HCT116 (cell line): ENCODE results near the gene KCNN3. TPM values are rescaled to one million over a fixed set of nuclear protein-coding genes. Genes with fewer than 3 reads are reported as not detected.

ENCODE experiments used
- ATAC-seq: fragments of 200-7000 bp; cut with Tn5 transposase; 2 replicates; pipeline ENCODE4 v1.9.1; 2020; ENCODE audit warnings: mild to moderate bottlenecking, moderate library complexity
- BruUV-seq: library from RNA; stranded (reverse); fragments of 400-500 nt; replicated peaks from 2 replicates; lab custom pipeline; 2021; lab: Mats Ljungman, UMichigan
- CTCF ChIA-PET: fragments of 300-600 bp; sonication (Branson Sonifier 250); formaldehyde crosslinking; loops from one replicate; lab custom pipeline; 2021; ENCODE audit warnings: antibody characterized with exemption; lab: Charles Lee
- POLR2A ChIA-PET: fragments of 300-600, 350-600 bp; sonication (Branson Sonifier 250); formaldehyde crosslinking; loops from one replicate; lab custom pipeline; 2021; ENCODE audit warnings: antibody characterized with exemption; lab: Charles Lee
- RAD21 ChIA-PET, 2 experiments: fragments of 300-600 bp; sonication (Branson Sonifier 250); formaldehyde crosslinking; loops; one replicate each; lab custom pipeline; 2023; ENCODE audit warnings: low total read pairs in 2 of 2; ENCODE audit not compliant: uncharacterized antibody in 2 of 2, unreplicated experiment in 2 of 2, low non-redundant PET in 1 of 2; lab: Charles Lee
- DNase-seq: peaks from one replicate; pipeline ENCODE4 v3.0.0-alpha.2; 2010; ENCODE audit warnings: low read depth, low spot score
- H2AFZ ChIP-seq: fragments of 200-600 bp; shearing (Covaris generic), sonication (generic); 2 replicates; pipeline ENCODE4 v1.6.1; 2017; ENCODE audit warnings: low read depth, mixed run types, mixed read lengths, antibody characterized with exemption, low read length; ENCODE audit not compliant: poor library complexity, severe bottlenecking
- H3K27ac ChIP-seq: 2 replicates; pipeline ENCODE4 v1.5.1; 2012; ENCODE audit warnings: low read depth, low read length
- H3K27me3 ChIP-seq: fragments of 200-600 bp; sonication (generic); 2 replicates; pipeline ENCODE4 v1.6.1; 2016; ENCODE audit warnings: mixed run types, low read length, mixed read lengths; ENCODE audit not compliant: insufficient read depth
- H3K36me3 ChIP-seq, 2 experiments: fragments of 200-500 bp in 1 of 2; fragments of 200-600 bp in 1 of 2; sonication (Bioruptor generic) in 1 of 2; sonication (generic) in 1 of 2; 2 replicates each; pipeline versions ENCODE4 v1.5.1 to v1.6.1; 2014 to 2016; ENCODE audit warnings: low read length in 2 of 2, inconsistent platforms in 1 of 2, mixed read lengths in 1 of 2, mixed run types in 1 of 2; ENCODE audit not compliant: insufficient read depth in 2 of 2, control insufficient read depth in 1 of 2
- H3K4me1 ChIP-seq, 2 experiments: fragments of 200-600 bp in 1 of 2; sonication (generic) in 1 of 2; 2 replicates each; pipeline versions ENCODE4 v1.5.1 to v1.6.1; 2012 to 2017; ENCODE audit warnings: low read length in 2 of 2, inconsistent platforms in 1 of 2, mild to moderate bottlenecking in 1 of 2, mixed read lengths in 1 of 2, mixed run types in 1 of 2, moderate library complexity in 1 of 2; ENCODE audit not compliant: insufficient read depth in 2 of 2, control insufficient read depth in 1 of 2
- H3K4me2 ChIP-seq: fragments of 200-600 bp; sonication (generic); 2 replicates; pipeline ENCODE4 v1.6.1; 2017; ENCODE audit warnings: mixed run types, low read length, mixed read lengths
- H3K4me3 ChIP-seq, 2 experiments: fragments of 200-600 bp in 1 of 2; sonication (generic) in 1 of 2; replicated peaks in 1 of 2; 2 replicates each; pipeline ENCODE4 v1.5.1; 2011 to 2016; ENCODE audit warnings: low read length in 2 of 2, control low read depth in 1 of 2, low read depth in 1 of 2, mild to moderate bottlenecking in 1 of 2, mixed read lengths in 1 of 2, mixed run types in 1 of 2
- H3K79me2 ChIP-seq: fragments of 200-600 bp; sonication (generic); 2 replicates; pipeline ENCODE4 v1.6.1; 2017; ENCODE audit warnings: mild to moderate bottlenecking, mixed run types, low read length, moderate library complexity, mixed read lengths; ENCODE audit not compliant: insufficient read depth
- H3K9ac ChIP-seq: fragments of 200-600 bp; sonication (generic); 2 replicates; pipeline ENCODE4 v1.6.1; 2016; ENCODE audit warnings: low read length, mixed read lengths
- H3K9me2 ChIP-seq: fragments of 200-600 bp; sonication (generic), shearing (Covaris generic); 2 replicates; pipeline ENCODE4 v1.6.1; 2017; ENCODE audit warnings: mixed run types, mild to moderate bottlenecking, moderate library complexity; ENCODE audit not compliant: insufficient read depth
- H3K9me3 ChIP-seq, 2 experiments: fragments of 200-500 bp in 1 of 2; fragments of 200-600 bp in 1 of 2; sonication (Bioruptor generic) in 1 of 2; sonication (generic) in 1 of 2; 2 replicates each; pipeline ENCODE4 v1.6.1; 2014 to 2017; ENCODE audit warnings: low read length in 2 of 2, mixed read lengths in 2 of 2, inconsistent platforms in 1 of 2, low read depth in 1 of 2, mild to moderate bottlenecking in 1 of 2, mixed run types in 1 of 2, moderate library complexity in 1 of 2; ENCODE audit not compliant: control insufficient read depth in 1 of 2, insufficient read depth in 1 of 2
- H4K20me1 ChIP-seq: fragments of 200-600 bp; sonication (generic), shearing (Covaris generic); 2 replicates; pipeline ENCODE4 v1.6.1; 2017; ENCODE audit warnings: mixed run types, mild to moderate bottlenecking, moderate library complexity; ENCODE audit not compliant: insufficient read depth
- CBX3 ChIP-seq: IDR thresholded peaks from 2 replicates; pipeline ENCODE4 v1.6.1; 2012; ENCODE audit warnings: low read depth
- CEBPB ChIP-seq: IDR thresholded peaks from 2 replicates; pipeline ENCODE4 v1.6.1; 2012; ENCODE audit warnings: low read depth
- ELF1 ChIP-seq: IDR thresholded peaks from 2 replicates; pipeline ENCODE4 v1.6.1; 2012; ENCODE audit warnings: low read depth, borderline replicate concordance
- JUND ChIP-seq: IDR thresholded peaks from 2 replicates; pipeline ENCODE4 v1.6.1; 2012
- POLR2A ChIP-seq: IDR thresholded peaks from 2 replicates; pipeline ENCODE4 v1.7.0; 2011; ENCODE audit warnings: borderline replicate concordance; ENCODE audit not compliant: insufficient read depth, insufficient read length; ENCODE audit errors: extremely low read depth
- POLR2AphosphoS5 ChIP-seq: IDR thresholded peaks from 2 replicates; pipeline ENCODE4 v1.6.1; 2011; ENCODE audit warnings: mild to moderate bottlenecking, low read depth, low read length, moderate library complexity
- RAD21 ChIP-seq: IDR thresholded peaks from 2 replicates; pipeline ENCODE4 v1.6.1; 2012; ENCODE audit warnings: low read depth, mild to moderate bottlenecking
- SIN3A ChIP-seq: IDR thresholded peaks from 2 replicates; pipeline ENCODE4 v1.6.1; 2012; ENCODE audit warnings: low read depth
- SP1 ChIP-seq: IDR thresholded peaks from 2 replicates; pipeline ENCODE4 v1.6.1; 2012; ENCODE audit warnings: low read depth
- SRF ChIP-seq: IDR thresholded peaks from 2 replicates; pipeline ENCODE4 v1.6.1; 2012; ENCODE audit warnings: low read depth
- TCF7L2 ChIP-seq: IDR thresholded peaks from 2 replicates; pipeline ENCODE4 v1.7.0; 2011; ENCODE audit warnings: borderline replicate concordance, inconsistent platforms; ENCODE audit not compliant: insufficient read depth, insufficient read length; ENCODE audit errors: extremely low read depth
- YY1 ChIP-seq: IDR thresholded peaks from 2 replicates; pipeline ENCODE4 v1.6.1; 2011; ENCODE audit warnings: low read length, low read depth, moderate library complexity, mild to moderate bottlenecking; ENCODE audit not compliant: insufficient replicate concordance; ENCODE audit errors: extremely low read depth
- ZFX ChIP-seq: fragments of 450-650 bp; IDR thresholded peaks from 2 replicates; pipeline ENCODE4 v1.6.1; 2017
- ZNF274 ChIP-seq: fragments of 200-500 bp; sonication (Bioruptor generic); IDR thresholded peaks from 2 replicates; pipeline ENCODE4 v1.6.1; 2014; ENCODE audit warnings: mild to moderate bottlenecking, low read depth, low read length, inconsistent platforms
- intact Hi-C: fragments of 100-400 bp; cut with micrococcal nuclease; formaldehyde crosslinking; loops from 2 replicates; pipeline ENCODE4 v1.10.0; 2022
- total RNA-seq: library from RNA; stranded (reverse); gene quantifications from one replicate; pipeline ENCODE4 v1.2.1, GENCODE V29; 2021; ENCODE audit not compliant: unreplicated experiment
- TF ChIP-seq, protein P1 (sequence below): IDR thresholded peaks from 2 replicates; pipeline ENCODE4 v1.6.1; 2012; ENCODE audit warnings: low read depth
- TF ChIP-seq, protein P2 (sequence below), 3 experiments: fragments of 200-600 bp in 1 of 3; sonication (generic) in 1 of 3; IDR thresholded peaks in 2 of 3; conservative IDR thresholded peaks in 1 of 3; 2 replicates each; pipeline ENCODE4 v1.5.1; 2012 to 2017; ENCODE audit warnings: low read depth in 2 of 3, low read length in 2 of 3, antibody characterized with exemption in 1 of 3, borderline replicate concordance in 1 of 3, control low read depth in 1 of 3, mild to moderate bottlenecking in 1 of 3, mixed read lengths in 1 of 3, mixed run types in 1 of 3, moderate library complexity in 1 of 3; ENCODE audit not compliant: insufficient read depth in 1 of 3

Gene KCNN3
- total RNA-seq, 1 experiment from 2014 or later = 1.1 TPM

DNA sequence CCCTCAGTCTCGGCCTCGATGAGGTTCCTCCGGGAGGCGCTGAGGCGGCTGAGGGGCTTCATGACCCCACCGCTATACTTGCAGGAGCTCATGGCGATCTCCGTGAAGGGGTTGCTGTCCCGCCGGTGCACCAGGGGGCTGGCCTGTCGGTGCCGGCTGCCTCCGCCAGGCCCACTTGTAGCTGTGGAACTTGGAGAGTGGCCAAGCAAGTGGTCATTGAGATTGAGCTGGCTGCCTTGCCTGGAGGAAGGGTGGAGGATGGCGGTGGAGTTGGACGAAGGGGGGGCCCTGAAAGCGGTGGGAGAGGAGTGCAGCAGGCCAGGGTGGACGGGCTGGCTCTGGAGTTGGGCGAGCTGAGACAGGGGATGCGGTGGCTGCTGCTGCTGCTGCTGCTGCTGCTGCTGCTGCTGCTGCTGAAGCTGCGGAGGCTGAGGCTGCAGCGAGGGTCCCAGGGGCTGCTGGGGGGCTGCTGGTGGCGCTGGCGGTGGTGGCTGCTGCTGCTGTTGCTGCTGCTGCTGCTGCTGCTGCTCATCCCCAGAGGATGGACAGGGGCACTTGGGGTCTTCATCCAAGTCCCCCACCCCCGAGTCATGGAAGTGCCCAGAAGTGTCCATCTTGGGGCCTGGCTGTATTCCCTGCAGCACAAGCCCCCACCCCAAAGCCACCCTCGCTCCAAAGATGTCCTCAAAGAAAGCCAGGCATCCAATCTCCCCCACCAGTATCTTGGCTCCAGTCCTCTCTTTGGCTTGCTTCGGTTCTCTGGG lies 548 bp downstream of the KCNN3 start:
- Histone ChIP-seq H3K27ac (no peak overlapping the region), H3K9ac (no peak overlapping the region; the same call in 1 of the 2 replicates), H4K20me1 (no peaks in the 10 kb centered on the region), H3K4me2 (peak overlapping the region; percentile 96), H3K9me2 (no peaks in the 10 kb centered on the region), H3K4me1 (peaks cover 0 to 11% of the 10 kb centered on the region in 2 experiments; a peak in 3 of 4 replicates), H3K4me3 (peak overlapping the region; percentile 36 to 58), H3K36me3 (no peaks in the 10 kb centered on the region), H2AFZ (no peak overlapping the region), H3K9me3 (no peaks in the 10 kb centered on the region), H3K79me2 (no peaks in the 10 kb centered on the region), H3K27me3 (peaks cover 4% of the 10 kb centered on the region; the same call in 1 of the 2 replicates)
- RAD21 ChIA-PET = no interaction called here
- CTCF ChIA-PET = interaction anchor here (0.9 to 1.9 kb wide), 6 partner anchors 9 to 390 kb away, joined by 3 to 14 read pairs (median 5); partner anchors contain the start of gene PMVK
- TF ChIP-seq ZFX (no peak), SRF (no peak), JUND (no peak), YY1 (no peak), SIN3A (no peak), CEBPB (no peak), POLR2AphosphoS5 (no peak), SP1 (no peak), TCF7L2 (no peak), RAD21 (no peak), CBX3 (no peak), ELF1 (no peak), ZNF274 (no peak), POLR2A (no peak)
- TF ChIP-seq, protein P1, sequence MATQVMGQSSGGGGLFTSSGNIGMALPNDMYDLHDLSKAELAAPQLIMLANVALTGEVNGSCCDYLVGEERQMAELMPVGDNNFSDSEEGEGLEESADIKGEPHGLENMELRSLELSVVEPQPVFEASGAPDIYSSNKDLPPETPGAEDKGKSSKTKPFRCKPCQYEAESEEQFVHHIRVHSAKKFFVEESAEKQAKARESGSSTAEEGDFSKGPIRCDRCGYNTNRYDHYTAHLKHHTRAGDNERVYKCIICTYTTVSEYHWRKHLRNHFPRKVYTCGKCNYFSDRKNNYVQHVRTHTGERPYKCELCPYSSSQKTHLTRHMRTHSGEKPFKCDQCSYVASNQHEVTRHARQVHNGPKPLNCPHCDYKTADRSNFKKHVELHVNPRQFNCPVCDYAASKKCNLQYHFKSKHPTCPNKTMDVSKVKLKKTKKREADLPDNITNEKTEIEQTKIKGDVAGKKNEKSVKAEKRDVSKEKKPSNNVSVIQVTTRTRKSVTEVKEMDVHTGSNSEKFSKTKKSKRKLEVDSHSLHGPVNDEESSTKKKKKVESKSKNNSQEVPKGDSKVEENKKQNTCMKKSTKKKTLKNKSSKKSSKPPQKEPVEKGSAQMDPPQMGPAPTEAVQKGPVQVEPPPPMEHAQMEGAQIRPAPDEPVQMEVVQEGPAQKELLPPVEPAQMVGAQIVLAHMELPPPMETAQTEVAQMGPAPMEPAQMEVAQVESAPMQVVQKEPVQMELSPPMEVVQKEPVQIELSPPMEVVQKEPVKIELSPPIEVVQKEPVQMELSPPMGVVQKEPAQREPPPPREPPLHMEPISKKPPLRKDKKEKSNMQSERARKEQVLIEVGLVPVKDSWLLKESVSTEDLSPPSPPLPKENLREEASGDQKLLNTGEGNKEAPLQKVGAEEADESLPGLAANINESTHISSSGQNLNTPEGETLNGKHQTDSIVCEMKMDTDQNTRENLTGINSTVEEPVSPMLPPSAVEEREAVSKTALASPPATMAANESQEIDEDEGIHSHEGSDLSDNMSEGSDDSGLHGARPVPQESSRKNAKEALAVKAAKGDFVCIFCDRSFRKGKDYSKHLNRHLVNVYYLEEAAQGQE = no peak
- TF ChIP-seq, protein P2, sequence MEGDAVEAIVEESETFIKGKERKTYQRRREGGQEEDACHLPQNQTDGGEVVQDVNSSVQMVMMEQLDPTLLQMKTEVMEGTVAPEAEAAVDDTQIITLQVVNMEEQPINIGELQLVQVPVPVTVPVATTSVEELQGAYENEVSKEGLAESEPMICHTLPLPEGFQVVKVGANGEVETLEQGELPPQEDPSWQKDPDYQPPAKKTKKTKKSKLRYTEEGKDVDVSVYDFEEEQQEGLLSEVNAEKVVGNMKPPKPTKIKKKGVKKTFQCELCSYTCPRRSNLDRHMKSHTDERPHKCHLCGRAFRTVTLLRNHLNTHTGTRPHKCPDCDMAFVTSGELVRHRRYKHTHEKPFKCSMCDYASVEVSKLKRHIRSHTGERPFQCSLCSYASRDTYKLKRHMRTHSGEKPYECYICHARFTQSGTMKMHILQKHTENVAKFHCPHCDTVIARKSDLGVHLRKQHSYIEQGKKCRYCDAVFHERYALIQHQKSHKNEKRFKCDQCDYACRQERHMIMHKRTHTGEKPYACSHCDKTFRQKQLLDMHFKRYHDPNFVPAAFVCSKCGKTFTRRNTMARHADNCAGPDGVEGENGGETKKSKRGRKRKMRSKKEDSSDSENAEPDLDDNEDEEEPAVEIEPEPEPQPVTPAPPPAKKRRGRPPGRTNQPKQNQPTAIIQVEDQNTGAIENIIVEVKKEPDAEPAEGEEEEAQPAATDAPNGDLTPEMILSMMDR (IDR thresholded peaks at IDR 0.05 in 2 of 3, conservative IDR thresholded peaks at IDR 0.05 in 1 of 3; ENCODE audit: borderline replicate concordance in 1 of 3, insufficient read depth in 1 of 3, low read depth in 2 of 3, low read length in 2 of 3) = no peak
- POLR2A ChIA-PET = interaction anchor here (0.5 to 1.5 kb wide), 3 partner anchors 9 to 92 kb away, joined by 3 to 5 read pairs (median 3); no protein-coding TSS in a partner anchor
- no peak for DNase-seq
- ATAC-seq = no peak
- intact Hi-C loops = no loop called here
- no TSS peak for BruUV-seq
